Amniotic stem cell (primary cell): ENCODE data around the gene ELP5.
A peak's percentile ranks its signal among the peaks of the same experiment; 100 is the strongest.

Source experiments
- DNase-seq: peaks from one replicate; lab custom pipeline; 2025; lab: John Stamatoyannopoulos, UW

The ELP5 gene

DNA sequence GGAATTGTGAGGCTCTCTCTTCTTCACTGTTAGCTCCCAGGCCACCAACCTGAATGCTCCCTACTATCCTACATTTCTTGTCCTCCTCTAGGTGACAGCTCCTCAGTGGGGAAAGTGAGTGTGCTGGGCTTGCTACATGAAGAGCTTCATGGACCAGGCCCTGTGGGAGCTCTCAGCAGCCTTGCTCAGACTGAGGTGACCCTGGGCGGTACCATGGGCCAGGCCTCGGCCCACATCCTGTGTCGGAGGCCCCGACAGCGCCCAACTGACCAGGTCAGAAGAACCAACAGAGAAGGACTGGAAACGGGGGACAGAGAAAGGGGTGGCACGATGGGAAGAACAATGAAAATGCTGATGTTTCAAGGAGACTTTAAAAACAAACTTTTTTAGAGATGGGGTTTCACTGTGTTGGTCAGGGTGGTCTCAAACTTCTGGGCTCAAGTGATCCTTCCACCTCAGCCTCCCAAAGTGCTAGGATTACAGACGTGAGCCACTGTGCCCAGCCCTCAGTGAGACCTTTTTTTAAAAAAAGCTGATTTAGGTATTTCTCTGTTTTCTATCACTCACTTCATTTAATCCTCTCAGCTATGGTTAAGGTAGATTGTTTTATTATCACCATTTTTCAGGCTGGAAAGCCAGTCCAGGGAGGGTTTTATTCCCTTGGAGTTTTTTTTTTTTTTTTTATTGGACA, 4.9 kb downstream of the ELP5 start:
- DNase-seq = no peak

DNA sequence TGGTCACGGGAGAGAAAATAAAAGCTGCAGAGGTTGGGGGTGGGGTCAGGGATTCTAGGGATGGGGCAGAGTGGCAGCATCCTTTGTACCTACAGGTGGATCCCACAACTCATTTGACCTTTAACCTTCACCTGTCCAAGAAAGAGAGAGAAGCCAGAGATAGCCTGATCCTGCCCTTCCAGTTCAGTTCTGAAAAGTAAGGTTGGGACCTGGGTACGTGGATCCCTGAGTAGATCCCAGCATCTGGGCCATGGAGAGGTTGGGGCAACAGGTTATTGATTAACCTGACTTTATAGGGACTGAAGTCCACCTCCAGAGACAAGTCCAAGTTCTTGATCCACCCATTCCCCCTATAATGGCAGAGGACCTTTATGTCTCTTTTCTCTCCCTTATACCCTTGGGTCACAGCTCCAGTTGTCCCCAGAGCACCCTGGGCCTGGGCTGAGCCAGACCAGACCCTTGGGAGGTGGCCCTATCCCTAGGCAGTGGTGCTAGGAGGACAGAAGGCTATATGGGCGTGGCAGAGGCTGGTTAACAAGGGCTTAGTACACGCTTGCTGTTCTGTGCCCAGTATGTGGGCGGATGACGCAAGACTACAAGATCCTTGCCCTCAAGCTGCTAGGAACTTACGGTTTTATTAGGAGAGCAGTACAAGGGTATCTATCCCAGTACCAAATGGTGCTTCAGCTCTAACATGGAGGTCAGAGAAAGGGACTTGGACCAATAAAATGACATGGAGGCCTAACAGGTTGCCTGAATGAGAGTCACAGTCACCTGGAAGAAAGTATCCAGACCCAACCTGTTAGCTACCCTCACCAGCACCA, 6.9 kb downstream of the ELP5 start:
- DNase-seq = no peak

DNA sequence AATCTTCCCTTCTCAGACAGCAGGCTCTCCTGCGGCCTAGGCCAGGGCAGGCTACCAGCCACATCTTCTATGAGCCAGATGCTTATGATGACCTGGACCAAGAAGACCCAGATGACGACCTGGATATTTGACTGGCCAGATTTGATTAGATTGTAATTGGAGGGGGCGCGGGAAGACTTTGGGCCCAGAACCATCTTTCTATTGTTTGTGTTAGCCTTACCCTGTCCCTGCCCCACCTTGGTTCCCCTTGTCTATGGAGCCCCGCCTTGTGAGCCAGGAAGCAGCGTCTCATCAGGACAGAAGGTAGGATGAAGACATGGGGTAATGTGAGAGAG, 7.5 kb downstream of the ELP5 start:
- DNase-seq = no peak

DNA sequence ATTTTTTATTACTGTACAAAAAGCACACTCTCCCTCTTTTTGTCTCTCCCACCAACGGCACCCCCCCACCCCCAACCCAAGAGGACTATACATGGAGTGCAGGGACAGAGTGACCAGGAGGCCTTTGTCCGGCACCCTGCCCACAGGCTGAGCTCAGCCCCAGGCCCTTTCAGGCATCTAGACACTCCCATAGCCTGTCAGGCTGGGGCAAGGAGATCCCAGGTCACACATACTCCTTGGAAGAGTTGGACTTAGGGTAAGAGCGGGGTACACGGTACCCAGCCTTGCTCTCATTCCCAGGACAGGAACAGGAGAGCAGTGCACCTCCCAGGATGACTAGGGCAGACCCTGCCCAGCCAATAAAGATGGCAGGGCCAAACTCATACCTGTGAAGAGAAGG, 8.1 kb downstream of the ELP5 start:
- DNase-seq = no peak

DNA sequence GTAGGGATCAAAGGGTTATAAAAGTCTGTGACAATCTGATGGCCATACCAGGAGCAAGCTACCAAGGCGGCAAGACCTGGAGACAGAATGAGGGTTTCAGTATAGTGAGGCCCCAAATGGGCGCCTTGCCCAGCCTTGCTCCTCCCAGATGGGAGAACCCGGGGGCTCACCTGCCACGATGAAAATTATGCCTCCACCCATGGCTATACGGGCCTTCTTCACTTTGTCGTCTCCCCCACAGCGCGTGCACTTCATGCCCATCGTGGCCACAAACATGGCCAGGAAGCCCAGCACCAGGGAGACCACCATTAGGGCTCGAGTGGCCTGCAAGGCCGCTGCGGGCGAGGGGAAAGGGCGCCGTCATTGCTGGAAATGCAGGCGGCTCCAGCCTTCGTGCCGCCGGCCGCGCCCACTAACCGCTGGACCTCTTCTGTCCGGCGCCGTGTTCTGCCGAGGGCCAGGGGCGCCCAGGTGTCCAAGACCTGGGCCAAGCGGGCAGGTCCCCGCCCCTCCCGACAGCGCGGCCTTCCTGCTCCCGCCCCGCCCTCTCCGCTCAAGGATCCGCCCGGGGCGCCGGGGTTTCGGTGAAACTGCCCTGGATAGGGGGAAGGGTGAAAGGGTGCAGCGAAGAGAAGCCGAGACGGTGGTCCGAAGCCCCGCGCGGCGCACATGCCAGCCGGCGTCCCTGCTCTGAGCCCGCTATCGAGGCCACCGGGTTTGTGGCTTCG, 8.8 kb downstream of the ELP5 start:
- DNase-seq = no peak

DNA sequence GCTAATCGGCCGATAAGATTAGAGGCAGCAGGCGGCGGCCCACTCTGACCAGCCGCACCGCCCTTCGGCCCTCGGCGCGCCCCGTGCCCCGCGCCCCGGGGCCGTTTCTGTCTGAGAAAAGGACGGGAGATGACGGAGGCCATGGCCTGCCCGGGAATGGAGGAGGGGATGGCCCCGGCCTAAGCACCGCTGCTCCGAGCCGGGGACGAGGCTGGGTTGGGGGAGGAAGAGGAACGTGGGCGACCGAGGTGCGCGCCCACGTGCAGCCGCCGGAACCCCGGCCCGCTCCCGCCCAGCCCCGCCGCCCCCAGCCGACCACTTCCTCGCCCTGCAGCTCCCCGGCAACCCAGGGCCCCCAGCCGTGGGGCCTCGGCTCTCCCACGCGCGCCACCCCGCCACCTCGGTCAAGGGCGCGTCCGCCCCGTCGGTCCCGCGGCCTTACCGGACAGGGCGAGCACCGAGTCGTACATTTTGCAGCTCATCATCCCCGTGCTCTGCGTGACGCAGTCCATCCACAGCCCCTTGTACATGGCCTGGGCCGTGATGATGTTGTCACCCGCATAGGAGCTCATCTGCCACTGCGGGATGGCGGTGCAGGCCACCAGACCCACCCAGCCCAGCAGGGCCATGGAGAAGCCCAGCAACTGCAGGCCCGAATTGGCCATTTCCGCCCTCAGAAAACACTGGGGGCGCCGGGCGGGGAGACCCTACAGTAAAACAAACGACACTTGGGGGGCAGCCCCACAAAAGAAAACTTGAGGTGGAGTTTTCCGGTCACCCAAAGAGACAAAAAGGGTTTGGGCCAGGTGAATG, 9.6 kb downstream of the ELP5 start:
- no peak for DNase-seq

DNA sequence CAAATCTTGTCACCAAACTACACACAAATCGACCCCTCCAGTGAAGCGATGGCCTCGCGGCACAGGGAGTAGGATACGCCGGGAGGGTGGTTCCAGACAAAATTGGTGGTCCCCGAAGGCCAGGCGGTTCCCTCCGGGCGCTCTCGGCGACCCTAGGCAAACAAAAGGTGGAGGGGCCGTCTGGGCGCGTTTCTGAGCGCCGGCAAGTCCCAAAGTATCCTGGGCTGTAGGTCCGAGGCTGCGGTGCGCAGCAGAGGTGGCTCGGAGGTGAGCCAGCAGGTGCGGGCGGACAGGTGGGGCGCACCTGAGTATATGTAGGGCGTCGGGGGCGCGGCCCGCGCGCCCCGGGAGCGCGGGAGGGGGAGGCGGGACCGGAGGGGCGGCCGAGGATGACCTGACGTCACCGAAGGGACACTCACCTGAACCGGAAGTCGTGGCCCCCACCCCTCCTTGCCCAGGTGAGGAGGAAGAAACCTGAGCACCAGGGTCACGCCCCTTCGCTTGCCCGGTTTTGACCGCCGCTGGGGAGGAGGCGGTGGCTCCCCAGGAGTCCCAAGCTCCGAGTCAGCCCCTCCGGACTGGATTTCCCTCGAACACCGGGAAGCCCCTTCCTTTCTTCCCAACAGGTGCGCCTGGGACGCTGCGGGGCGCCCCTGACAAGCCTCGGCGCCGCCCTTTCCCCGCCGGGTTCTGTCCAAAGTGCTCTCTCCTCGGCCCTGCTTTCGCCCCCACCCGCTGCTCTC, 10.3 kb downstream of the ELP5 start, which contains the start of gene CLDN7:
TSS of gene CLDN7 (minus strand) at position 287 of the 743 bp plus-strand sequence. CDS start 435 bp downstream, outside the sequence.
- no peak for DNase-seq

DNA sequence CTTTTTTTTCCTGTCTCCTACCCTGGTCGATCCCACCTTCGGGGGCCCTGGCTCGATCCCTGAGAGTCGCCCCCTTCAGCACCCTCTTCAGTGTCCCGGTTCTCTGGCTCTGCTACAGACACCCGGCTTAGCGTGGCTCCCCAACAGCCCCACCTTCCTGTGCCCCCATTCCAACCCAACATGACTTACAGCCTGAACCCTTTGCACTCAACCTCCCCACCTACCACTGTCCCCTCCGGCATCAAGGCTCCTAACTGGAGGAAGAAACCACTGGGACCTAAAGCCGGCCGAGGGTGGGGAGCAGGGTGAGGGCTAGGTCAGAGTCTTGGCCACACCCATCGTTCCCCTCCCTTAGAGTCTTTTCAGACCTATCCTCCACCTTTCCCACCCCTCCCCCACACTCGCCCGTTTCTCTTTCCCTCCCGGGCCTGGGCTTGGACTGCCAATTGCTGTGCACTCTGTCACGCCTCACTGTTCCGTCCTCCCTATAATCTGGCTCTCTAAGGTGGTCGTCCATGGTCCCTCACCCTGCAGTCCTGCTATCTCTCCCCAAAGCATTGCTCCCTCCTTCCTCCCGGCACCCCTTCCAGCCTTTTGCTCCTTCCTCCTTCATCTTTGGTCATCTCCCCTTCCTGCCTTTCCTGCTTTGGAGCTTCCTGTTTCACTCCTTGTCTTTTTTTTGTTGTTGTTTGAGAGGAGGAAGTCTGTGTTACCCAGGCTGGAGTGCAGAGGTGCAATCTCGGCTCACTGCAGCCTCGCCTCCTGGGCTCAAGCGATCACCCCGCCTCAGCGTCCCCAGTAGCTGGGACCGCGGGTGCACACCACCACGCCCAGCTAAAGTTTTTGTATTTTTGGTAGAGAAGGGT, 11.2 kb downstream of the ELP5 start:
- DNase-seq = no peak

DNA sequence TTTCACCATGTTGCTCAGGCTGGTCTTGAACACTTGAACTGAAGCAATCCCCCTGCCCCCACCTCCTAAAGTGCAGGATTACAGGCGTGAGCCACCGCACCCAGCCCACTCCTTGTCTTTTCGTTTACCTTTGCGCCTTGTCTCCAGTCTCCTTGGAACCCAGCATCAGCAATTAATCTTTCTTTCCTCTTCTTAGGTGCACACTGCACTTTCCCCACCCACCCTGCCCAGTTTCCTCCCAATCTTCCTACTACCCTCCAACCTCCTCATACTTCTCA, 11.7 kb downstream of the ELP5 start:
- DNase-seq = no peak

DNA sequence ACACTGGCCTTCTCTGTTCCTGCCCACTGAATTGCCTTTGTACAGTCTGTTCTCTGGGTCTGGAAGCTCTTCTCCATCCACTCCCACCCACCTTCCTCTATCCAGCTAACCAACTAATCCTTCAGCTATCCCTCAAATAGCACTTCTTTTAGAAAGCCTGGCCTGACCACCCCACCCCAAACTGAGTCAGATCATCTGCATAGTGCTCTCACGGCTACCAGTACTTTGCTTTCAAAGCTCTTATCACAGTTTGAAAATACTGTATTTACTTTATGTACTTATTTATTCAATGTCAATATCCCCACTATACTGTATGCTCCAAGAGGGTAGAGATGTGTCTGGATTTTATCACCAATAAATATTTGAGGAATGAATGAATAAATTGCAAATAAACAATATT, 14.8 kb downstream of the ELP5 start:
- no peak for DNase-seq

DNA sequence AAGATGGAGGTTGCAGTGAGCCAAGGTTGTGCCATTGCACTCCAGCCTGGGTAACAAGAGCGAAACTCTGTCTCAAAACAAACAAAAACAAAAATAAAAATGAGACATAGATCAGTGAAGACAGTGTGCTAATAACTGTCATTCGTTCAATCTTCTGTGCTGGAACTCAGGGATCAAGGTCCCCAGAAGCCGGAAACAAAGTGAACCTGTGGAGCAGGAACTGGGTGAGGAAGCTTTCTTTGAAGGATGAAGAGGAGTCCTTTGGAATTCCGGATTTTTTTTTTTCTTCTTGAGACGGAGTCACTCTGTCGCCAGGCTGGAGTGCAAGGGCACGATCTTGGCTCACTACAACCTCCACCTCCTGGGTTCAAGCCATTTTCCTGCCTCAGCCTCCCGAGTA, 27.4 kb downstream of the ELP5 start:
- DNase-seq = no peak

DNA sequence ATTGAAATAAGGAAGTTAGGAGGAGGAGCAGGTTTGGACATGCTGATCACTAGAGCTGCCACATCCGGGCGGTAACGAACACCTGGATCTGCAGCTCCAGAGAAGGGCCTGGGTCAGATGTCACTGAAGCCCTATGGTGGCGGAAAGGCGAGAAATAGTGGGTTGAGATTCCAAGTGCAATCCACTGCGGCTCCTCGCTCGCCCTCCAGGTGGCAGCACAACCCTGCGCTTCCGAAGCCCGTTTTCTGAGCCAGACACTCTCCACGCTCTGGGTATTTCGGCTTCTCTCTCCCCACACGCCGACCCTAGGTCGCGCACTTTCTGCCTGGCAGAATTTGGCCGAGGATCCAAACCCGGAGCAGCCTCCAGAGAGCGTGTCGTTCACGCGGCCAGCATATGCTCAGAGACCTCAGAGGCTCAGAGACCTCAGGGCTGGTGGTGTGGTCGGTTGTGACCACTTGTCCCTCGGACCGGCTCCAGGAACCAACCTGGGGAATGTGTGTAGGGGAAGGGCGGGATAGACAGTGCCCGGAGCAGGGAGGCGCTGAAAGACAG, 28.6 kb downstream of the ELP5 start:
- DNase-seq = peak; percentile 56

DNA sequence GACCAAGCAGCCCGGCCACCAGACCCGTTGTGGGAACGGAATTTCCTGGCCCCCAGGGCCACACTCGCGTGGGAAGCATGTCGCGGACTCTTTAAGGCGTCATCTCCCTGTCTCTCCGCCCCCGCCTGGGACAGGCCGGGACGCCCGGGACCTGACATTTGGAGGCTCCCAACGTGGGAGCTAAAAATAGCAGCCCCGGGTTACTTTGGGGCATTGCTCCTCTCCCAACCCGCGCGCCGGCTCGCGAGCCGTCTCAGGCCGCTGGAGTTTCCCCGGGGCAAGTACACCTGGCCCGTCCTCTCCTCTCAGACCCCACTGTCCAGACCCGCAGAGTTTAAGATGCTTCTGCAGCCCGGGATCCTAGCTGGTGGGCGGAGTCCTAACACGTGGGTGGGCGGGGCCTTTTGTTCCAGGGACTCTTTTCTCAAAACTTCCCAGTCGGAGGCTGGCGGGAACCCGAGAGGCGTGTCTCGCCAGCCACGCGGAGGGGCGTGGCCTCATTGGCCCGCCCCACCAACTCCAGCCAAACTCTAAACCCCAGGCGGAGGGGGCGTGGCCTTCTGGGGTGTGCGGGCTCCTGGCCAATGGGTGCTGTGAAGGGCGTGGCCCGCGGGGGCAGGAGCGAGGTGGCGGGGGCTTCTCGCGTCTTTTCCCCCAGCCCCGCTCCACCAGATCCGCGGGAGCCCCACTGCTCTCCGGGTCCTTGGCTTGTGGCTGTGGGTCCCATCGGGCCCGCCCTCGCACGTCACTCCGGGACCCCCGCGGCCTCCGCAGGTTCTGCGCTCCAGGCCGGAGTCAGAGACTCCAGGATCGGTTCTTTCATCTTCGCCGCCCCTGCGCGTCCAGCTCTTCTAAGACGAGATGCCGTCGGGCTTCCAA, 29.3 kb downstream of the ELP5 start, which contains the start of gene SLC2A4:
TSS of gene SLC2A4 (plus strand) at position 645 of the 879 bp plus-strand sequence. CDS start at position 862, 217 bp downstream.
- peak; percentile 69 for DNase-seq

DNA sequence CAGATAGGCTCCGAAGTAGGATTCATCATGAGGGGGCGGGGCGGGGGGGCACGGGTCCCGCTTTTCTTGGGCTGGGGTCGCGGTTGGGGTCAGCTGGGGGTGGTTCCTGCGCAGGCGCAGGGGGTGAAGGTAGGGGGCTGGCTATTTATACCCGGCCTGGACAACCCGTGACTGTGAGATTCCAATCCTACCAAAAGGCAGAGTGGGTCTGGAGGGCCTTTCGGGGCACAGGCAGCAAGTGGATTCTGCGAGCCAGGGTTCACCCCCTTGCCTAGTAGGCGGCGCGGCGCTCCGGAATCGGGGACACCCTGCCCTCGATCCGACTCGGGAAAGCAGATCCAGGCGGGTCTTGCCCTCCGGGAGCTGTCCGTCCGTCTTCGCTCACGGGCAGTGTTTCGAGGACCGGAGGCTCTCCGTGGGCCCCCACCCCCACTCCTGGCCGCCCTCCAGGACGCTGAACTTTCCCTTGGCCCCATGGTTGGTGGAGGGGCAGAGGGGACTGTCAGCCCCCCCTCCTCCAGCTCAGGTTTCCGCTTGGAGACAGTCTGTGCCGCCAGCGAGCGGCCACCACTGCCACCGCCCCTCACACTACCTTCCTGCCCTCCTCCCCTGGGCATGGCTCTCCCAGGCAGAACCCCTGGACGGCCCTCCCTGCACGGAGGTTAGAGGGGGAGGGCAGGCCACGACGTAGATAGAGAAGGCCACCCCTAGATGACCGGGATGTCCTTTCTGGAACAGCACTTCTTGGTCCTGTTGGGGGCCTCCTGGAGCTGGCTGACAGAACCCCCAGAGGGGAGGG, 30.1 kb downstream of the ELP5 start:
- no peak for DNase-seq

DNA sequence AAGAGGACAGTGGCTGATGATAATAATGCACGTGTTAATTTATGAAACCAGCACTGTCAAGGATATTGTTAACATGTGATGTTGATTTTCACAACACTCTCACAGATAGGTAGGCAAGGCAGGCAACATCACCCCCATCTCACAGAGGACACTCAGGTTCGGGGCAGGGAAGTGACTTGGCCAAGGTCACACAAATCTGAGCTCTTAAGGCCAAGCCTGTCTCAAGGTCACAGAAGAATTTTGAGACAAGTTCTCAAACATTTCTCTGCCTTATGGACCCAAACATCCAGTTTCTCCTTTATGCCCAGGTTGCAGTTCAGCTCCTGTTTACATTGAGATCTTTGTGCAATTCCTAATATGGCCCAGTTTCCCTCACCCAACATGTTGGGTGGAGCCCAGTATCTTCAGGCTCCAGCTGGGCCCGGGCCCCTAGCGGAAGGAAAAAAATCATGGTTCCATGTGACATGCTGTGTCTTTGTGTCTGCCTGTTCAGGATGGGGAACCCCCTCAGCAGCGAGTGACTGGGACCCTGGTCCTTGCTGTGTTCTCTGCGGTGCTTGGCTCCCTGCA, 30.8 kb downstream of the ELP5 start:
- DNase-seq = no peak

DNA sequence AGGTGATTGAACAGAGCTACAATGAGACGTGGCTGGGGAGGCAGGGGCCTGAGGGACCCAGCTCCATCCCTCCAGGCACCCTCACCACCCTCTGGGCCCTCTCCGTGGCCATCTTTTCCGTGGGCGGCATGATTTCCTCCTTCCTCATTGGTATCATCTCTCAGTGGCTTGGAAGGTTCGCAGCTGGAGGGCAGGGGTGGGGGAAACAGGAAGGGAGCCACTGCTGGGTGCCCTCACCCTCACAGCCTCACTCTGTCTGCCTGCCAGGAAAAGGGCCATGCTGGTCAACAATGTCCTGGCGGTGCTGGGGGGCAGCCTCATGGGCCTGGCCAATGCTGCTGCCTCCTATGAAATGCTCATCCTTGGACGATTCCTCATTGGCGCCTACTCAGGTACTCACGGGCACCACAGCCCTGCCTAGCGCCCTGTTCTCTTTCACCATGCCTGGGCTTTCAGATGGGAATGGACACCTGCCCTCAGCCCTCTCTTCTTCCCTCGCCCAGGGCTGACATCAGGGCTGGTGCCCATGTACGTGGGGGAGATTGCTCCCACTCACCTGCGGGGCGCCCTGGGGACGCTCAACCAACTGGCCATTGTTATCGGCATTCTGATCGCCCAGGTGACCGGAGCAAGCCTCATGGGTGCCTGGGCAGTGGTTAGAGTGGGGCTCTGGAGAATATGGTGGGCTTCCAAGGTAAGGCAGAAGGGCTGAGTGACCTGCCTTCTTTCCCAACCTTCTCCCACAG, 31.6 kb downstream of the ELP5 start:
- DNase-seq = no peak

DNA sequence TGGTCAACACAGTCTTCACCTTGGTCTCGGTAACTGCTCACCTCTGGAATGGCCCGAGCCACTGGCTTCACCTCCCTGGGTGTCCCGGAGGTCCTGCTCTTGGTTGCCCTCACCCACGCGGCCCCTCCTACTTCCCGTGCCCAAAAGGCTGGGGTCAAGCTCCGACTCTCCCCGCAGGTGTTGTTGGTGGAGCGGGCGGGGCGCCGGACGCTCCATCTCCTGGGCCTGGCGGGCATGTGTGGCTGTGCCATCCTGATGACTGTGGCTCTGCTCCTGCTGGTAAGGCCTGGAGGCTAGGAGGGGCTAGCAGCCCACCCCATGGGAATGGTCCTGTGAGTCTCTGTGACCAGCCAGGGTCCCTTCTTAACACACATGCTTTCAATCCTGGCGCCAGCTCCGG, 32.9 kb downstream of the ELP5 start:
- no peak for DNase-seq
